ENCODE data around the gene SPATA12. TPM values are rescaled to one million over a fixed set of nuclear protein-coding genes. Genes with fewer than 3 reads are reported as not detected.
A peak's percentile ranks its signal among the peaks of the same experiment; 100 is the strongest.

The SPATA12 gene
- total RNA-seq, 4 donors from 2014 or later, result not detected

DNA sequence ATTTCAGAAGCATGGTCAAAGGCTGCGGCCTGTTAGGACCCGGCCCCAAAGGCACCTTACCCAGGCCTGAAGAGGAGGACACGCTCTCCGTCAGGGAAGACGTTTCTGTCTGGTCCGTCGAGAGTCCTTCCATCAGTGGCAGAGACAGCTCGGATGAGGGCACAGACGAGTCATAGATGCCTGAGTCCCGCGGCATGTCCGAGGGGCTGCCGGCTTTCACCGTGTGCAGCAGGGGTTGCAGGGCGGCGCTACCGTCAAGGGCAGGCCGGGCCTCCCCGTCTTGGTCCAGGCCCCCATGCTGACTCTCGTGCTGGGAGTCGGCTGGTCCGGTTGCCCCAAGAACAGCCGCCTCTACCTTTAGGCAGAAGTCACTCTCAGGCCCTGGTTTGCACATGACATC lies 37.1 kb downstream of the SPATA12 start:
- no peaks in the 10 kb centered on the region for H3K9me3 ChIP-seq
- TF ChIP-seq POLR2A (IDR thresholded peaks at IDR 0.05), result no peak
- no peak for TF ChIP-seq EP300 (IDR thresholded peaks at IDR 0.05)
- TF ChIP-seq POLR2AphosphoS5 (IDR thresholded peaks at IDR 0.05), result no peak
- TF ChIP-seq, protein P1, sequence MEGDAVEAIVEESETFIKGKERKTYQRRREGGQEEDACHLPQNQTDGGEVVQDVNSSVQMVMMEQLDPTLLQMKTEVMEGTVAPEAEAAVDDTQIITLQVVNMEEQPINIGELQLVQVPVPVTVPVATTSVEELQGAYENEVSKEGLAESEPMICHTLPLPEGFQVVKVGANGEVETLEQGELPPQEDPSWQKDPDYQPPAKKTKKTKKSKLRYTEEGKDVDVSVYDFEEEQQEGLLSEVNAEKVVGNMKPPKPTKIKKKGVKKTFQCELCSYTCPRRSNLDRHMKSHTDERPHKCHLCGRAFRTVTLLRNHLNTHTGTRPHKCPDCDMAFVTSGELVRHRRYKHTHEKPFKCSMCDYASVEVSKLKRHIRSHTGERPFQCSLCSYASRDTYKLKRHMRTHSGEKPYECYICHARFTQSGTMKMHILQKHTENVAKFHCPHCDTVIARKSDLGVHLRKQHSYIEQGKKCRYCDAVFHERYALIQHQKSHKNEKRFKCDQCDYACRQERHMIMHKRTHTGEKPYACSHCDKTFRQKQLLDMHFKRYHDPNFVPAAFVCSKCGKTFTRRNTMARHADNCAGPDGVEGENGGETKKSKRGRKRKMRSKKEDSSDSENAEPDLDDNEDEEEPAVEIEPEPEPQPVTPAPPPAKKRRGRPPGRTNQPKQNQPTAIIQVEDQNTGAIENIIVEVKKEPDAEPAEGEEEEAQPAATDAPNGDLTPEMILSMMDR (IDR thresholded peaks at IDR 0.05), result no peak
- no peak overlapping the region for H3K27ac ChIP-seq
- no peaks in the 10 kb centered on the region for H3K27me3 ChIP-seq
- no peak overlapping the region for H3K4me3 ChIP-seq
- no peak for ATAC-seq
- no CpG with 5 or more reads among the region's 23 CpGs for WGBS, 2 donors (ENCODE audit: low coverage in 1 of 2)
- peaks cover 0 to 8% (median 0%) of the 10 kb centered on the region in 3 donors for H3K4me1 ChIP-seq
- H3K36me3 ChIP-seq, result peaks cover 0 to 19% of the 10 kb centered on the region in 2 donors

DNA sequence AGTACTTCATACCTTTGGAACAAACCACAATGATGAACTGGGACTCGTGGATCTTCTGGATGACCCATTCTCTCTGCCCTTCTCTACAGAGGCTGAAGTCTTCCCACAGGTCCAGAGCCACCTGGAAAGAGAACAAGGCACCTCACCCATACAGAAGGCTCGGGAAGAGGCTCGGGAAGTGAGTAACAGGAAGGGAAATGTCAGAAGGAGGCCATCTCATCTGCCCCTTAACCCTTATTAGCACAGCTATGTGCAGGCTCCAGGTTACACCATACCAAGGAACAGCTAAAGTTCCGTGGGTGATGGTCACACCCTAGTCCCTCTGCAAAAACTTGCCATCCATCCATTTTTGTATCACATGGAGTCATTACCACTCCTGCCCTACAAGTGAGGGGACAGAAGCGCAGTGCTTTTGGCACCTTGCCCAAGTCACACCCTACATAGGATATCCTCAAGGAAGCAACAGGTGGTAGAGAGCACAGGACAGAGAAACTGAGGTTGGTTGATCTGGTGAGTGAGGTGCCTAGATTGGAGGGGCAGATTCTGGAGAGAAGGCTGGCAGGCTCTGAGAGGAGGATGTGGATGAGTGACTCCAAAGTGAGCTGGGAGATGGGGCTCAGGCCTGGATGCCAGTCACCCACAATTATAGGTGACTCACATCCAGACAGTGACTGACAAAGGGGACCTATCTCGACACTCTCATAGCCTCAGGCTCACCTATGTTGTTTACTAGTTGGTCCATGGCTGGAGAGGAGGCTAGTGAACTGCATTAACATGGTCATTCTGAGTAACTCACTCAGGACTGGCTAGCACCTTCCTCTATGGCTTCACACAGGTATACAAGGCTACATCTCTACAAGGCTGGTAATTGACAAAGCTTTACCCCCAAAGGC lies 38.2 kb downstream of the SPATA12 start:
- no peak for ATAC-seq
- H3K9me3 ChIP-seq, result no peaks in the 10 kb centered on the region
- peaks cover 0 to 8% (median 0%) of the 10 kb centered on the region in 3 donors for H3K4me1 ChIP-seq
- no peak for TF ChIP-seq POLR2A (IDR thresholded peaks at IDR 0.05)
- no peak for TF ChIP-seq POLR2AphosphoS5 (IDR thresholded peaks at IDR 0.05)
- TF ChIP-seq, protein P1 (IDR thresholded peaks at IDR 0.05), result no peak
- TF ChIP-seq EP300 (IDR thresholded peaks at IDR 0.05), result no peak
- WGBS, 2 donors (ENCODE audit: low coverage in 1 of 2), result 40 to 60% methylated on average over 1 to 5 of the region's 6 CpGs
- no peak overlapping the region for H3K4me3 ChIP-seq
- H3K36me3 ChIP-seq, result peaks cover 0 to 19% of the 10 kb centered on the region in 2 donors
- H3K27ac ChIP-seq, result no peak overlapping the region
- no peaks in the 10 kb centered on the region for H3K27me3 ChIP-seq

DNA sequence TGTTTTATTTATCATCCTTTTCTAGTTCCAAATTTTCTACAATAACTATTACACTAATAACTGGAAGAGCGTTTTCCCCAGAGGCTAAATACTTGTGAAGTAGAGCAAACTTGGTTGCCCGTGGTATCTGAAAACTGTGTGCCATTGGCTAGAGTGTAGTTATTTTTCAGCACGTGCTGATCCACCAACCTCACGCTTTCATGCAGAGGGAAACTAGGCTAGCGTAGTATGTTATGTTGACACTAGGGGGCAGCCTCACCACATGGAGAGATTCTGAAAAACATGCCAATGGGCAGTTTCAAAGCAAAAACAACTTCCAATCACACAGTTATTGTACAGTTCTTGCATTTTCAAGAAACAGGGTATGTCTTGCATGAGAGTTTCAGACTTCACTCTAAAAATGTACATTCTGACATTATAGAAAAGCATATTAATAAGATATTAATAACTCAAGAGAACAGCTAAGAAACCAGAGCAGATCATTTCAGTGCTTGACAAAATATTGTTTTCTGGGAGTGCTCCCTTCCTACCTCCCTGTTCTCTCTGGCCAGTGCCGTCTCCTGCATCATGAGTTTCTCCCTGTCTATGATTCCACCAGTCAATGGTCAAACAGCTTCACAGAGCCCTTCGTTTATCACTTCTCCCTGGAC lies 39.7 kb downstream of the SPATA12 start:
- no peak for TF ChIP-seq POLR2A (IDR thresholded peaks at IDR 0.05)
- no peak for TF ChIP-seq EP300 (IDR thresholded peaks at IDR 0.05)
- TF ChIP-seq, protein P1 (IDR thresholded peaks at IDR 0.05), result peak; percentile 84 to 94 (median 88)
- TF ChIP-seq POLR2AphosphoS5 (IDR thresholded peaks at IDR 0.05), result no peak
- ATAC-seq, result peak; percentile 84
- H3K9me3 ChIP-seq, result no peaks in the 10 kb centered on the region
- 11% methylated on average over 7 of the region's 7 CpGs for WGBS, 2 donors (ENCODE audit: low coverage in 1 of 2)
- no peak overlapping the region for H3K27ac ChIP-seq
- no peaks in the 10 kb centered on the region for H3K27me3 ChIP-seq
- peaks cover 0 to 25% of the 10 kb centered on the region in 2 donors for H3K36me3 ChIP-seq
- peaks cover 0 to 8% (median 0%) of the 10 kb centered on the region in 3 donors for H3K4me1 ChIP-seq
- no peak overlapping the region for H3K4me3 ChIP-seq

DNA sequence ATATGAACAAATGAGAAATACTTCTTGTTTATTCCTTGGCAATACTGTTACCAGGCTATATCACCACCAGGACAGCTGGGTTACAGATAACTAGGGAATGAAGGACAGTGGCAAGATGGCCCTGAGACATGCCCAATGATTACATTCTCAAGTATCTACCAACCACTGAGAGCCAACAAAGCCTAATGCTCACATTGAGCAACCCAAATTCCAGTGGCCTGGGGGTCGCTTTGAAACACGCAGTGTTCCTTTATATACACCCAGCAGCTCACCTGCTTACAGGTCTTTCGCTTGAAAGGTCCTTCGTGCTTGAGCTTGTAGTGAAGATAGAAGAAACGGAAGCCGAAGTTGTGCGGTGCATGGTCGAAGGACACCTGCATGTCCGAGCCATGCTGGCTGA lies 45.1 kb downstream of the SPATA12 start:
- Histone ChIP-seq H3K36me3 (peaks cover 0 to 30% of the 10 kb centered on the region in 2 donors), H3K4me1 (no peaks in the 10 kb centered on the region)
- TF ChIP-seq, protein P1 (IDR thresholded peaks at IDR 0.05), result no peak
- TF ChIP-seq POLR2AphosphoS5 (IDR thresholded peaks at IDR 0.05) (no peak), POLR2A (IDR thresholded peaks at IDR 0.05) (no peak), EP300 (IDR thresholded peaks at IDR 0.05) (no peak)

More for the DNA sequence above, 45.1 kb downstream of the SPATA12 start:
- no peak for ATAC-seq
- Histone ChIP-seq H3K9me3 (no peaks in the 10 kb centered on the region), H3K27me3 (no peaks in the 10 kb centered on the region), H3K27ac (no peak overlapping the region), H3K4me3 (no peak overlapping the region)
- WGBS, 2 donors (ENCODE audit: low coverage in 1 of 2), result 92 to 96% methylated on average over 3 to 8 of the region's 9 CpGs

Measured in gastroesophageal sphincter (tissue), 4 donors.